Lower leg skin (tissue), 4 donors: ENCODE data around the gene DYRK1A. TPM values are rescaled to one million over a fixed set of nuclear protein-coding genes. Genes with fewer than 3 reads are reported as not detected.

Experiments
- DNase-seq, 2 donors: peaks; one replicate each; pipeline ENCODE4 v3.0.0-alpha.2; 2019; ENCODE audit warnings: low spot score in 2 of 2
- H3K4me3 ChIP-seq: fragments of 200-600 bp; sonication (generic); 2 replicates; pipeline ENCODE4 v1.5.1; 2017; ENCODE audit warnings: mild to moderate bottlenecking, low read depth; ENCODE audit not compliant: poor library complexity, severe bottlenecking
- POLR2A ChIP-seq, 2 donors: fragments of 450-650 bp; IDR thresholded peaks; one replicate each; pipeline ENCODE4 v1.6.1; 2016 to 2017; ENCODE audit warnings: antibody characterized with exemption in 2 of 2, mild to moderate bottlenecking in 1 of 2, moderate library complexity in 1 of 2
- WGBS, 2 donors: methylation state at CpG; one replicate each; pipeline ENCODE4 v1.1.5; 2018; 5-methylcytosine and 5-hydroxymethylcytosine counted together
- intact Hi-C: fragments of 100-400 bp; cut with DNase I; formaldehyde crosslinking; loops from one replicate; pipeline ENCODE4 v1.15.0; 2023; ENCODE audit warnings: low total_unique reads
- total RNA-seq, 4 donors: library from RNA; depleted of rRNA; stranded (reverse); fragments of >200 nt; gene quantifications; one replicate each; pipeline ENCODE4 v1.1.0, GENCODE V29; 2016
- TF ChIP-seq, protein P1 (sequence below), 3 donors: fragments of 450-650 bp; IDR thresholded peaks; one replicate each; pipeline ENCODE4 v1.5.1; 2016; ENCODE audit warnings: antibody characterized with exemption in 3 of 3, mild to moderate bottlenecking in 3 of 3, moderate library complexity in 2 of 3

The DYRK1A gene
- total RNA-seq, 4 donors from 2014 or later = 60.2 to 97.8 (median 79.8) TPM

DNA sequence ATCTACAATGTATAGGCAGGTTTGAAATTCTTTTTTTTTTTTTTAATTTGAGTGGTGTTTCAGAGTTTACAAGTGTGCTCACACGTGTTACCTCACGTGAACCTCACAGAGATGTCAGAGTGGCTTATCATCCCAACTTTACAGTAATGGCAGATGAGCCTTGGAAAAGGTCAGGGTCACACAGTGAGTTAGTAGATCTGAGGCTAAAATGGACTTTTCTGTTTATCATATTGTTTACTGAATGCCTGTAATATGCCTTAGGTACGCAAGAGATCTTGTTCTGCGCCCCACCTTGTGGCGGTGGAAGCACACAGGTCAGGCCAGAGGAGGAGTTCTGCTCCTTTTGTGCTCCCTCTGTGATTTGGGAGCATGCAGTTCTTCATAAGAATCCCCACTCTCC, 80.0 kb downstream of the DYRK1A start:
- intact Hi-C loops = loop anchor here (10.0 kb wide), 1 partner anchor 192 kb away; no protein-coding TSS in a partner anchor
- TF ChIP-seq, protein P1, sequence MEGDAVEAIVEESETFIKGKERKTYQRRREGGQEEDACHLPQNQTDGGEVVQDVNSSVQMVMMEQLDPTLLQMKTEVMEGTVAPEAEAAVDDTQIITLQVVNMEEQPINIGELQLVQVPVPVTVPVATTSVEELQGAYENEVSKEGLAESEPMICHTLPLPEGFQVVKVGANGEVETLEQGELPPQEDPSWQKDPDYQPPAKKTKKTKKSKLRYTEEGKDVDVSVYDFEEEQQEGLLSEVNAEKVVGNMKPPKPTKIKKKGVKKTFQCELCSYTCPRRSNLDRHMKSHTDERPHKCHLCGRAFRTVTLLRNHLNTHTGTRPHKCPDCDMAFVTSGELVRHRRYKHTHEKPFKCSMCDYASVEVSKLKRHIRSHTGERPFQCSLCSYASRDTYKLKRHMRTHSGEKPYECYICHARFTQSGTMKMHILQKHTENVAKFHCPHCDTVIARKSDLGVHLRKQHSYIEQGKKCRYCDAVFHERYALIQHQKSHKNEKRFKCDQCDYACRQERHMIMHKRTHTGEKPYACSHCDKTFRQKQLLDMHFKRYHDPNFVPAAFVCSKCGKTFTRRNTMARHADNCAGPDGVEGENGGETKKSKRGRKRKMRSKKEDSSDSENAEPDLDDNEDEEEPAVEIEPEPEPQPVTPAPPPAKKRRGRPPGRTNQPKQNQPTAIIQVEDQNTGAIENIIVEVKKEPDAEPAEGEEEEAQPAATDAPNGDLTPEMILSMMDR (IDR thresholded peaks at IDR 0.05) = no peak
- H3K4me3 ChIP-seq = no peak overlapping the region
- no peak for DNase-seq
- WGBS, 2 donors = 85 to 92% methylated on average over 5 of the region's 5 CpGs

DNA sequence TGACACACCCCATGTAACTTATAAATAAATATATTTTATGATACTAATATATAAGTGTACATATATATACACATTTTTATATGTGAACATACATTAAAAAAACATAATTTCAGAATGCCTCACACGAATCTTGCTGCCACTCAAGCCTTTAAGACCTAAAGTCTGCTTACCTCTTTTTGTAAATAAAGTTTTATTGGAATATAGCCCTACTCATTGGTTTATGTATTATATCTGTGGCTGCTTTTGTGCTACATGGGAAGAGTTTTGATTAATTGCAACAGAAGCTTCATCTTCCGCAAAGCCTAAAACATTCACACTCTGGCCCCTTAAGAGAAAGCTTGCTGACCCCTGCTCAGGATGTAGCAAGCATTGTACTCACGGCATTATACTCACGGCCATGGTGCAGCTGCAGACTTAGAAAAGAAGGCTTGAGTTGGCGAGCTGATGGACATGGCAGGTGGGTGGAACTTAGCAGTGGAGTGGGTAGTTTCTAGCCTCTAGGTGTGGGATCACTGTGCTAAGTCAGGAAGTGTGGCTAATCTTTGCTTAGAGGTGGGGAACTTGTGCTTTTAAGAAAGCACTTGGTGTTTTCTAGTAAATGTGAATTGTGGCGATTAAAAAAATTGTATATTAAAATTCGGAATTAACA, 80.8 kb downstream of the DYRK1A start:
- no peak for TF ChIP-seq POLR2A (IDR thresholded peaks at IDR 0.05)
- TF ChIP-seq, protein P1 (IDR thresholded peaks at IDR 0.05) = no peak
- H3K4me3 ChIP-seq = no peak overlapping the region
- intact Hi-C loops = loop anchor here (10.0 kb wide), 1 partner anchor 193 kb away; no protein-coding TSS in a partner anchor
- 88 to 90% methylated on average over 7 of the region's 7 CpGs for WGBS, 2 donors
- DNase-seq = no peak

DNA sequence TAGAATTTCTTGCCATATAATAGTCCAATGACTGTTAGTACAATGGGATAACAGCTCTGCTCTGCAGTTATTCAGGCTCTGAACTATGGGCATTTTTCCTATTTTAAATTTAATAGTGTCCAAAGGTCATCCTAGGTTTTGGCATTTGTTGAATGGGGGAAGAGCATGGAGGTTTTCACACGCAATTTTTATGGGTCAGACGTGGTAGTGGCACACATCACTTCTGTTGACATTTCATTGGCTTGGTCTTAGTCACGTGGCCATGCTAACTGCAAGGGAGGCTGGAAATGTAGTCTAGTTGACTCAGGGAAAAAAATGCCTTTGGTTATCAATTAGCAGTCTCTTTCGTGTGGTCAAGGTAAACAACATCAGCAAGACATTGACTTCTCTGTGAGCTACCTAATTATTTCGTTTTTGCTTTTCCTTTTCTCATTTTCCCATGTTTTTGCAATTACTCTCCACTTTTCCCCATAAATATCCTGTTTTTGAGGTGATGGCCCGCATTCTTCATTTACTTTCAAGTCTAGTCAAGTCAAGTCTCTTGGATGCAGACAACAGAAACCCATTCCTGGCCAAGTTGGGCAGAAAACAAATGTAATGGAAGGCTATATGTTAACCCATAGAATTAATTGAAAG, 82.8 kb downstream of the DYRK1A start:
- intact Hi-C loops = loop anchor here (10.0 kb wide), 1 partner anchor 195 kb away; no protein-coding TSS in a partner anchor
- no peak for DNase-seq
- no peak for TF ChIP-seq POLR2A (IDR thresholded peaks at IDR 0.05)
- TF ChIP-seq, protein P1 (IDR thresholded peaks at IDR 0.05) = no peak
- H3K4me3 ChIP-seq = no peak overlapping the region
- 78 to 83% methylated on average over 6 of the region's 6 CpGs for WGBS, 2 donors

DNA sequence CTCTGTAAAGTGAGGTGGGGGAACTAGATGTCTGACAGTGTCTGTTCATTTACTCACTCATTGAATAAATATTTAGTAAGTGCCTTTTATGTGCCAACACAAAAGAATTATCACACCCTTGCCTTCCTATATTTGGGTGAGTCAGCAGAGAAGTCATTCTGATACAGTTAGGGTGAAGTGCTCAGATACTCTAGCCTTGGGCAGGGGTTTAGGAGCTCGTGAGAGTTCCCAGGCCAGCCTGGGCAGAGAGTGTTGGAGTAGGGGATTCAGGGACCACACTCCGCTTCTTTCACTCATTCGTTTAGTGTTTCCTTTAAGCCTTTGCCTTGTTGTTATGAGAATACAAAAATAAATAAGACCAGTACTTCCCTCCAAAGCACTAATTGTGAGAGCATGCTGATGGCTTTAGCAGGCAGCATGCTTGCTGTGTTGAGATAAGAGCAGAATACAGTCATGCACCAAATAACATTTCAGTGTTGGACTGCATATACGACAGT, 83.9 kb downstream of the DYRK1A start:
- H3K4me3 ChIP-seq = no peak overlapping the region
- intact Hi-C loops = no loop called here
- TF ChIP-seq POLR2A (IDR thresholded peaks at IDR 0.05) = no peak
- TF ChIP-seq, protein P1 (IDR thresholded peaks at IDR 0.05) = no peak
- WGBS, 2 donors = 74 to 79% methylated on average over 4 of the region's 4 CpGs
- DNase-seq = no peak

DNA sequence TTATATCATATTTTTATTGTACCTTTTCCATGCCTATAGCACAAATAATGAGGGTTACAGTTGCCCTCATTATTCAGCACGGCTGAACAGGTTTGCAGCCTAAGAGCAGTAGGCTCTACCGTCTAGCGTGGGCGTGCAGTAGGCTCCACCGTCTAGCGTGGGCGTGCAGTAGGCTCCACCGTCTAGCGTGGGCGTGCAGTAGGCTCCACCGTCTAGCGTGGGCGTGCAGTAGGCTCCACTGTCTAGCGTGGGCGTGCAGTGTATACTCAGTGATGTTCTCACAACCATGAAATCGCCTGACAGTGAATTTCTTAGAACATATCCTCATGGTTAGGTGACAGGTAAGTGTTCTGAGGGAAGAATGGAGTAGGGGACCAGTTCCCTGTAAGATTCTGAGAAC, 84.9 kb downstream of the DYRK1A start:
- 94 to 96% methylated on average over 16 of the region's 16 CpGs for WGBS, 2 donors
- DNase-seq = no peak
- no peak for TF ChIP-seq POLR2A (IDR thresholded peaks at IDR 0.05)
- TF ChIP-seq, protein P1 (IDR thresholded peaks at IDR 0.05) = no peak

More for the DNA sequence above, 84.9 kb downstream of the DYRK1A start:
- intact Hi-C loops = no loop called here
- no peak overlapping the region for H3K4me3 ChIP-seq
